Measurements from ENCODE around the gene MIPEP.

MIPEP gene

GRCh38 chr13:23695711-23696464 lies 193.3 kb downstream of the MIPEP start:
- TF ChIP-seq CEBPB (IDR thresholded peaks at IDR 0.05) (no peak), MAX (IDR thresholded peaks at IDR 0.05) (no peak), TEAD4 (IDR thresholded peaks at IDR 0.05) (no peak), ZBTB7A (IDR thresholded peaks at IDR 0.05; ENCODE audit: low read depth) (no peak), REST (IDR thresholded peaks at IDR 0.05; ENCODE audit: low read depth) (no peak), CREB1 (IDR thresholded peaks at IDR 0.05; ENCODE audit: low read depth) (no peak), YY1 (IDR thresholded peaks at IDR 0.05; ENCODE audit: low read depth) (no peak), USF1 (IDR thresholded peaks at IDR 0.05) (no peak), NFIC (IDR thresholded peaks at IDR 0.05) (no peak), EGR1 (IDR thresholded peaks at IDR 0.05) (no peak), RAD21 (IDR thresholded peaks at IDR 0.05; ENCODE audit: low read depth) (no peak)

- no peak for TF ChIP-seq NFIC (IDR thresholded peaks at IDR 0.05)
- TF ChIP-seq MAX (IDR thresholded peaks at IDR 0.05), result no peak
- TF ChIP-seq TEAD4 (IDR thresholded peaks at IDR 0.05), result no peak
- TF ChIP-seq FOXM1 (IDR thresholded peaks at IDR 0.05; ENCODE audit: borderline replicate concordance, low read depth), result no peak
- TF ChIP-seq CEBPB (IDR thresholded peaks at IDR 0.05), result no peak
- TF ChIP-seq YY1 (IDR thresholded peaks at IDR 0.05; ENCODE audit: low read depth), result no peak
- no peak for TF ChIP-seq RAD21 (IDR thresholded peaks at IDR 0.05; ENCODE audit: low read depth)
- no peak for TF ChIP-seq USF1 (IDR thresholded peaks at IDR 0.05)
- TF ChIP-seq ZBTB7A (IDR thresholded peaks at IDR 0.05; ENCODE audit: low read depth), result no peak
- no peak for TF ChIP-seq TAF1 (IDR thresholded peaks at IDR 0.05; ENCODE audit: low read depth)
- TF ChIP-seq EGR1 (IDR thresholded peaks at IDR 0.05), result no peak
- TF ChIP-seq TCF12 (IDR thresholded peaks at IDR 0.05; ENCODE audit: low read depth), result no peak
These were observed 194.0 kb downstream of the MIPEP start for GRCh38 chr13:23695196-23695595.

- TF ChIP-seq FOXM1 (IDR thresholded peaks at IDR 0.05; ENCODE audit: borderline replicate concordance, low read depth) (no peak), CEBPB (IDR thresholded peaks at IDR 0.05) (no peak), RAD21 (IDR thresholded peaks at IDR 0.05; ENCODE audit: low read depth) (no peak), NFIC (IDR thresholded peaks at IDR 0.05) (no peak), MAX (IDR thresholded peaks at IDR 0.05) (no peak), YY1 (IDR thresholded peaks at IDR 0.05; ENCODE audit: low read depth) (no peak), CREB1 (IDR thresholded peaks at IDR 0.05; ENCODE audit: low read depth) (no peak), USF1 (IDR thresholded peaks at IDR 0.05) (no peak), TEAD4 (IDR thresholded peaks at IDR 0.05) (no peak), TCF12 (IDR thresholded peaks at IDR 0.05; ENCODE audit: low read depth) (no peak), EGR1 (IDR thresholded peaks at IDR 0.05) (no peak), EP300 (IDR thresholded peaks at IDR 0.05; ENCODE audit: borderline replicate concordance) (no peak), REST (IDR thresholded peaks at IDR 0.05; ENCODE audit: low read depth) (no peak), ZBTB7A (IDR thresholded peaks at IDR 0.05; ENCODE audit: low read depth) (no peak)
These were observed 196.4 kb downstream of the MIPEP start for GRCh38 chr13:23692816-23693215.

GRCh38 chr13:23690668-23691067 lies 198.5 kb downstream of the MIPEP start:
- TF ChIP-seq EGR1 (IDR thresholded peaks at IDR 0.05), result no peak
- no peak for TF ChIP-seq FOXM1 (IDR thresholded peaks at IDR 0.05; ENCODE audit: borderline replicate concordance, low read depth)
- TF ChIP-seq CEBPB (IDR thresholded peaks at IDR 0.05), result no peak
- TF ChIP-seq EP300 (IDR thresholded peaks at IDR 0.05; ENCODE audit: borderline replicate concordance), result no peak
- TF ChIP-seq CREB1 (IDR thresholded peaks at IDR 0.05; ENCODE audit: low read depth), result no peak
- TF ChIP-seq USF1 (IDR thresholded peaks at IDR 0.05), result no peak
- TF ChIP-seq REST (IDR thresholded peaks at IDR 0.05; ENCODE audit: low read depth), result no peak
- TF ChIP-seq TAF1 (IDR thresholded peaks at IDR 0.05; ENCODE audit: low read depth), result no peak
- no peak for TF ChIP-seq YY1 (IDR thresholded peaks at IDR 0.05; ENCODE audit: low read depth)
